HepG2 (cell line): Measurements from ENCODE around the gene ZSCAN23. TPM values are rescaled to one million over a fixed set of nuclear protein-coding genes. Genes with fewer than 3 reads are reported as not detected.

Experiments used
- ERF ChIP-seq: IDR thresholded peaks from 2 replicates; pipeline ENCODE4 v1.6.1; 2018; ENCODE audit warnings: missing biosample characterization, missing genetic modification reagents
- FOXA1 ChIP-seq, 2 experiments: fragments of 450-650 bp in 1 of 2; sonication (generic) in 1 of 2; formaldehyde crosslinking in 1 of 2; IDR thresholded peaks; 2 replicates each; pipeline versions ENCODE4 v1.4.0 to v1.6.1; 2016 to 2020; ENCODE audit warnings: missing genetic modification reagents in 1 of 2
- FOXO1 ChIP-seq: sonication (generic); formaldehyde crosslinking; IDR thresholded peaks from 2 replicates; pipeline ENCODE4 v1.4.0; 2020; ENCODE audit warnings: missing genetic modification reagents
- HIVEP1 ChIP-seq: sonication (generic); formaldehyde crosslinking; IDR thresholded peaks from 2 replicates; pipeline ENCODE4 v1.4.0; 2020; ENCODE audit warnings: mild to moderate bottlenecking, missing genetic modification reagents
- HNRNPK ChIP-seq: fragments of 200-400 bp; formaldehyde crosslinking; IDR thresholded peaks from 2 replicates; pipeline ENCODE4 v1.6.1; 2018; ENCODE audit warnings: low read length, low read depth, moderate library complexity, mild to moderate bottlenecking; ENCODE audit not compliant: poor library complexity, severe bottlenecking
- KLF15 ChIP-seq: sonication (generic); formaldehyde crosslinking; IDR thresholded peaks from 2 replicates; pipeline ENCODE4 v1.8.1; 2023; ENCODE audit warnings: borderline replicate concordance, mild to moderate bottlenecking, inconsistent platforms, missing genetic modification reagents, mixed read lengths
- KMT2B ChIP-seq: IDR thresholded peaks from 2 replicates; pipeline ENCODE4 v1.6.1; 2016; ENCODE audit warnings: missing genetic modification reagents, missing compliant biosample characterization
- LCORL ChIP-seq, 2 experiments: fragments of 450-650 bp in 1 of 2; sonication (generic) in 1 of 2; formaldehyde crosslinking in 1 of 2; IDR thresholded peaks; 2 replicates each; pipeline versions ENCODE4 v1.5.0 to v1.6.1; 2017 to 2020; ENCODE audit warnings: antibody characterized with exemption in 1 of 2, missing genetic modification reagents in 1 of 2
- NCOA2 ChIP-seq: sonication (generic); formaldehyde crosslinking; IDR thresholded peaks from 2 replicates; pipeline ENCODE4 v1.8.0; 2022; ENCODE audit warnings: inconsistent platforms
- PHF8 ChIP-seq: sonication (generic); formaldehyde crosslinking; IDR thresholded peaks from 2 replicates; pipeline ENCODE4 v1.5.0; 2020; ENCODE audit warnings: missing genetic modification reagents
- SOX13 ChIP-seq, 3 experiments: fragments of 450-650 bp in 1 of 3; sonication (generic) in 1 of 3; formaldehyde crosslinking in 1 of 3; IDR thresholded peaks in 2 of 3; conservative IDR thresholded peaks in 1 of 3; 2 replicates each; pipeline versions ENCODE4 v1.5.0 to v1.6.1; 2016 to 2020; ENCODE audit warnings: antibody characterized with exemption in 1 of 3, mild to moderate bottlenecking in 1 of 3, missing compliant biosample characterization in 1 of 3, missing genetic modification reagents in 1 of 3, moderate library complexity in 1 of 3
- ZNF205 ChIP-seq: IDR thresholded peaks from 2 replicates; pipeline ENCODE4 v1.6.1; 2018; ENCODE audit warnings: missing biosample characterization, missing genetic modification reagents
- ZNF510 ChIP-seq: sonication (generic); formaldehyde crosslinking; IDR thresholded peaks from 2 replicates; pipeline ENCODE4 v1.4.0; 2020; ENCODE audit warnings: low read depth, mild to moderate bottlenecking, missing genetic modification reagents
- ZNF614 ChIP-seq: IDR thresholded peaks from 2 replicates; pipeline ENCODE4 v1.6.1; 2018; ENCODE audit warnings: missing biosample characterization, missing genetic modification reagents, inconsistent platforms, borderline replicate concordance
- polyA plus RNA-seq, 8 experiments: library from polyadenylated mRNA; depleted of rRNA in 3 of 8; stranded (reverse) in 7 of 8; unstranded in 1 of 8; fragments of >200 nt; fragmentation: Illumina TruSeq in 4 of 8; extraction: Trizol in 4 of 8; gene quantifications; 2 replicates each; pipeline versions ENCODE4 v1.2.1 to v1.2.3, GENCODE V29; 2011 to 2016; ENCODE audit warnings: low read depth in 4 of 8, missing spikeins in 1 of 8, mixed read lengths in 1 of 8; ENCODE audit not compliant: insufficient read depth in 1 of 8
- total RNA-seq, 5 experiments: library from RNA; depleted of rRNA; stranded (reverse); fragments of >200 nt; fragmentation: Illumina TruSeq; extraction: Trizol; gene quantifications; 2 replicates each; pipeline ENCODE4 v1.2.3, GENCODE V29; 2016; ENCODE audit warnings: low read depth in 1 of 5
- TF ChIP-seq, protein P1 (sequence below), 2 experiments: IDR thresholded peaks; 2 replicates each; pipeline ENCODE4 v1.6.1; 2011 to 2012; ENCODE audit warnings: low read length in 2 of 2, borderline replicate concordance in 1 of 2, low read depth in 1 of 2, mild to moderate bottlenecking in 1 of 2, moderate library complexity in 1 of 2
- TF ChIP-seq, protein P2 (sequence below): sonication (generic); formaldehyde crosslinking; IDR thresholded peaks from 2 replicates; pipeline ENCODE4 v1.4.0; 2020; ENCODE audit warnings: missing genetic modification reagents
- TF ChIP-seq, protein P3 (sequence below): IDR thresholded peaks from 2 replicates; pipeline ENCODE4 v1.6.1; 2012; ENCODE audit warnings: low read depth, low read length, improper control_type of control experiment
- TF ChIP-seq, protein P4 (sequence below): sonication (generic); formaldehyde crosslinking; IDR thresholded peaks from 2 replicates; pipeline ENCODE4 v1.4.0; 2020; ENCODE audit warnings: missing genetic modification reagents

ZSCAN23 gene
- total and polyA plus RNA-seq, 2 of the 13 experiments (the other 11 are each of a cell fraction or from before 2014, with no cell fraction given): 0.29 to 1.2 TPM

DNA sequence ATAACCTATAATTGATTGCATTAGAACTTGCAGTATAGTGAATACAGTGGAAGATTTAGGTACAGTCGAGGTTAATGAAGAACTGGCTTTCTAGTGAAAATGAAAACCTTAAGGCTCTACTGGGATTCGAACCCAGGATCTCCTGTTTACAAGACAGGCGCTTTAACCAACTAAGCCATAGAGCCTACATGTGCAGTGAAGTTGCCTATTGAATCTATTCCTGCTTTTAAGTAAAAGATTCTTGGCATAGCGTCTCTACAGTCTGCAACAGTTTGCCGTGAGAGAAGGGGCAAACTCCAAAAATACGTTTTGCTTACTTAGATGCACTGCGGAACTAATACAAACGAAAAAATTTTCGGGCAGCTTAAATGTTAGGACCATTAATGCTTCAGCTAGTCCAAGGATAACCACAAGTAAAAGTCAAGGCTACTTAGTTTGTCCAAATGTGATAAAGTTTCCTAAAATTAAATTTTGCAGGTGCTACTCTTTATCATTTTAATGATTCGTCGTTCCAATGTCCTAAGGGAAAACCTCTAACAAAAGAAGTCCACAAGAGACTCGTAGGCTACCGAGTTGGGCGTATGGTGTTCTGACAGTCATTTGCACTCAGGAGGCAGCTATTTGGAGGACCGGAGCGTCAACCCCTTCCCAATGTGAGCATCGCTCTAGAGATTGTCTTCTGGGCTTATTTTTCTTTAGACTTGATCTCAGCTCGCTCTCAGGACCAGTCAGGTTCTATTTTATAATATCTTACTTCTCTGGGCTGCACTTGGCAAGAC is 31.3 kb upstream of the ZSCAN23 start (continued):
- TF ChIP-seq, protein P1, sequence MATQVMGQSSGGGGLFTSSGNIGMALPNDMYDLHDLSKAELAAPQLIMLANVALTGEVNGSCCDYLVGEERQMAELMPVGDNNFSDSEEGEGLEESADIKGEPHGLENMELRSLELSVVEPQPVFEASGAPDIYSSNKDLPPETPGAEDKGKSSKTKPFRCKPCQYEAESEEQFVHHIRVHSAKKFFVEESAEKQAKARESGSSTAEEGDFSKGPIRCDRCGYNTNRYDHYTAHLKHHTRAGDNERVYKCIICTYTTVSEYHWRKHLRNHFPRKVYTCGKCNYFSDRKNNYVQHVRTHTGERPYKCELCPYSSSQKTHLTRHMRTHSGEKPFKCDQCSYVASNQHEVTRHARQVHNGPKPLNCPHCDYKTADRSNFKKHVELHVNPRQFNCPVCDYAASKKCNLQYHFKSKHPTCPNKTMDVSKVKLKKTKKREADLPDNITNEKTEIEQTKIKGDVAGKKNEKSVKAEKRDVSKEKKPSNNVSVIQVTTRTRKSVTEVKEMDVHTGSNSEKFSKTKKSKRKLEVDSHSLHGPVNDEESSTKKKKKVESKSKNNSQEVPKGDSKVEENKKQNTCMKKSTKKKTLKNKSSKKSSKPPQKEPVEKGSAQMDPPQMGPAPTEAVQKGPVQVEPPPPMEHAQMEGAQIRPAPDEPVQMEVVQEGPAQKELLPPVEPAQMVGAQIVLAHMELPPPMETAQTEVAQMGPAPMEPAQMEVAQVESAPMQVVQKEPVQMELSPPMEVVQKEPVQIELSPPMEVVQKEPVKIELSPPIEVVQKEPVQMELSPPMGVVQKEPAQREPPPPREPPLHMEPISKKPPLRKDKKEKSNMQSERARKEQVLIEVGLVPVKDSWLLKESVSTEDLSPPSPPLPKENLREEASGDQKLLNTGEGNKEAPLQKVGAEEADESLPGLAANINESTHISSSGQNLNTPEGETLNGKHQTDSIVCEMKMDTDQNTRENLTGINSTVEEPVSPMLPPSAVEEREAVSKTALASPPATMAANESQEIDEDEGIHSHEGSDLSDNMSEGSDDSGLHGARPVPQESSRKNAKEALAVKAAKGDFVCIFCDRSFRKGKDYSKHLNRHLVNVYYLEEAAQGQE (IDR thresholded peaks at IDR 0.05; ENCODE audit: borderline replicate concordance in 1 of 2, low read depth in 1 of 2, low read length in 2 of 2): 0 out of 4 replicates have a peak, but pooled peaks of 1 of the 2 experiments have one; percentile 11
- no peak for TF ChIP-seq SOX13 (IDR thresholded peaks at IDR 0.05)
- no peak for TF ChIP-seq SOX13 (CRISPR knock-in tag; conservative IDR thresholded peaks at IDR 0.05 in 1 of 2, IDR thresholded peaks at IDR 0.05 in 1 of 2)
- TF ChIP-seq NCOA2 (CRISPR knock-in tag): 0 out of 2 replicates have a peak, but pooled peaks have one; percentile 15
- no peak for TF ChIP-seq LCORL (IDR thresholded peaks at IDR 0.05)
- 0 out of 2 replicates have a peak, but pooled peaks have one; percentile 43 for TF ChIP-seq LCORL (CRISPR knock-in tag; IDR thresholded peaks at IDR 0.05)
- TF ChIP-seq FOXO1 (CRISPR knock-in tag): peak; percentile 54; the same call in 1 of the 2 replicates
- TF ChIP-seq, protein P2, sequence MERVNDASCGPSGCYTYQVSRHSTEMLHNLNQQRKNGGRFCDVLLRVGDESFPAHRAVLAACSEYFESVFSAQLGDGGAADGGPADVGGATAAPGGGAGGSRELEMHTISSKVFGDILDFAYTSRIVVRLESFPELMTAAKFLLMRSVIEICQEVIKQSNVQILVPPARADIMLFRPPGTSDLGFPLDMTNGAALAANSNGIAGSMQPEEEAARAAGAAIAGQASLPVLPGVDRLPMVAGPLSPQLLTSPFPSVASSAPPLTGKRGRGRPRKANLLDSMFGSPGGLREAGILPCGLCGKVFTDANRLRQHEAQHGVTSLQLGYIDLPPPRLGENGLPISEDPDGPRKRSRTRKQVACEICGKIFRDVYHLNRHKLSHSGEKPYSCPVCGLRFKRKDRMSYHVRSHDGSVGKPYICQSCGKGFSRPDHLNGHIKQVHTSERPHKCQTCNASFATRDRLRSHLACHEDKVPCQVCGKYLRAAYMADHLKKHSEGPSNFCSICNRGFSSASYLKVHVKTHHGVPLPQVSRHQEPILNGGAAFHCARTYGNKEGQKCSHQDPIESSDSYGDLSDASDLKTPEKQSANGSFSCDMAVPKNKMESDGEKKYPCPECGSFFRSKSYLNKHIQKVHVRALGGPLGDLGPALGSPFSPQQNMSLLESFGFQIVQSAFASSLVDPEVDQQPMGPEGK (CRISPR knock-in tag): no peak
- TF ChIP-seq, protein P3, sequence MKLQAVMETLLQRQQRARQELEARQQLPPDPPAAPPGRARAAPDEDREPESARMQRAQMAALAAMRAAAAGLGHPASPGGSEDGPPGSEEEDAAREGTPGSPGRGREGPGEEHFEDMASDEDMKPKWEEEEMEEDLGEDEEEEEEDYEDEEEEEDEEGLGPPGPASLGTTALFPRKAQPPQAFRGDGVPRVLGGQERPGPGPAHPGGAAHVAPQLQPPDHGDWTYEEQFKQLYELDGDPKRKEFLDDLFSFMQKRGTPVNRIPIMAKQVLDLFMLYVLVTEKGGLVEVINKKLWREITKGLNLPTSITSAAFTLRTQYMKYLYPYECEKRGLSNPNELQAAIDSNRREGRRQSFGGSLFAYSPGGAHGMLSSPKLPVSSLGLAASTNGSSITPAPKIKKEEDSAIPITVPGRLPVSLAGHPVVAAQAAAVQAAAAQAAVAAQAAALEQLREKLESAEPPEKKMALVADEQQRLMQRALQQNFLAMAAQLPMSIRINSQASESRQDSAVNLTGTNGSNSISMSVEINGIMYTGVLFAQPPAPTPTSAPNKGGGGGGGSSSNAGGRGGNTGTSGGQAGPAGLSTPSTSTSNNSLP: peak; percentile 14; the same call in 1 of the 2 replicates
- no peak for TF ChIP-seq ZNF510
- TF ChIP-seq ERF (CRISPR knock-in tag): peak; percentile 76; the same call in 1 of the 2 replicates
- no peak for TF ChIP-seq HIVEP1
- TF ChIP-seq, protein P4, sequence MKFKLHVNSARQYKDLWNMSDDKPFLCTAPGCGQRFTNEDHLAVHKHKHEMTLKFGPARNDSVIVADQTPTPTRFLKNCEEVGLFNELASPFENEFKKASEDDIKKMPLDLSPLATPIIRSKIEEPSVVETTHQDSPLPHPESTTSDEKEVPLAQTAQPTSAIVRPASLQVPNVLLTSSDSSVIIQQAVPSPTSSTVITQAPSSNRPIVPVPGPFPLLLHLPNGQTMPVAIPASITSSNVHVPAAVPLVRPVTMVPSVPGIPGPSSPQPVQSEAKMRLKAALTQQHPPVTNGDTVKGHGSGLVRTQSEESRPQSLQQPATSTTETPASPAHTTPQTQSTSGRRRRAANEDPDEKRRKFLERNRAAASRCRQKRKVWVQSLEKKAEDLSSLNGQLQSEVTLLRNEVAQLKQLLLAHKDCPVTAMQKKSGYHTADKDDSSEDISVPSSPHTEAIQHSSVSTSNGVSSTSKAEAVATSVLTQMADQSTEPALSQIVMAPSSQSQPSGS: peak; percentile 36; the same call in 1 of the 2 replicates
- no peak for TF ChIP-seq KLF15 (CRISPR knock-in tag)
- peak; percentile 78; the same call in 1 of the 2 replicates for TF ChIP-seq ZNF614
- TF ChIP-seq KMT2B (CRISPR knock-in tag): 0 out of 2 replicates have a peak, but pooled peaks have one; percentile 61
- no peak for TF ChIP-seq PHF8 (CRISPR knock-in tag)
- TF ChIP-seq ZNF205 (CRISPR knock-in tag): peak; percentile 65; the same call in 1 of the 2 replicates
- TF ChIP-seq FOXA1 (IDR thresholded peaks at IDR 0.05): no peak
- peak; percentile 64 for TF ChIP-seq FOXA1 (CRISPR knock-in tag; IDR thresholded peaks at IDR 0.05)
- no peak for TF ChIP-seq HNRNPK
